Measurements from ENCODE around the gene LRRC47.

LRRC47 gene

DNA sequence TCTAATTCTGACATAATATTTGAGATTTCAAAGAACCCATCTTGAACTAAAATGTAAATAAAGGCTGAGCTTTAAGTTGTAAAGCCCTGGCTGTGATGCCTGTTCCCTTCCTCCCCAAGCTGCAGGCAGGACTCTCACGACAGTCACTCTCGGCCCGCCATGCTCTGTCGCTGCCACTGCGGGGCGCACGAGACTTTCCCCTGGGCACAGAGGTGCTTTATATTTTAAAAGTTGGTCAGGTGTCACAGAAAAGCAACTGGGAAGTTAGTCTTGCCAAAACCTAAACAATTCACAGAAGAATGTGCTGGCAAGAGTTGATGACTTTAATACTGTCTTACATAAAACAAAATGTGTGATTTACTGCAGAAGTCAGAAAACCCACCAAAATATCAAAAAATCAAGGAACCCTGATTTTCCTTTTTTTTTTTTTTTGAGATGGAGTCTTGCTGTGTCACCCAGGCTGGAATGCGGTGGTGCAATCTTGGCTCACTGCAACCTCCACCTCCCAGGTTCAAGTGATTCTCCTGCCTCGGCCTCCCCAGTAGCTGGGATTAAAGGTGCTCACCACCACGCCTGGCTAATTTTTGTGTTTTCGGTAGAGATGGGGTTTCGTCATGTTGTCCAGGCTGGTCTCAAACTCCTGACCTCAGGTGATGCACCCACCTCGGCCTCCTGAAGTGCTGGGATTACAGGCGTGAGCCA, 10.7 kb downstream of the LRRC47 start:
- DNase-seq = no peak

DNA sequence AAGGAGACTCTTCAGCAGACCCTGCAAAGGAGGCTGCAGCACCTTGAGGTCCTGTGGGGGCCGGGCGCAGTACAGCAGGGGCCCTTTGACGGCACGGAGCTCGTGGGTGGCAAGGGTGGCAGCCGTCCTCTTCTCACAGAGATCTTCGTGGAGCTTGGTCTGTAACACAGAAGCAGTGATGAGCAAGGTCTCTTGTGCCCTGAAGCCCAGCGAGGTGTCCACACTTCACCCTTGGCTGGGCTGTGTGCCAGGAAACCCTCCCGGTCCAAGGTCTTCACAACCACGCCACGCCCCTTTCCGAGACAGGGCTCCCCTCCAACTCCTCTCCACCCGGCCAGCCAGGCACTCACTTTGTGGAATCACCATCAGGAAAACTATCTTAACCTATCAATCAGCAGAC, 11.3 kb downstream of the LRRC47 start:
- no peak for DNase-seq

DNA sequence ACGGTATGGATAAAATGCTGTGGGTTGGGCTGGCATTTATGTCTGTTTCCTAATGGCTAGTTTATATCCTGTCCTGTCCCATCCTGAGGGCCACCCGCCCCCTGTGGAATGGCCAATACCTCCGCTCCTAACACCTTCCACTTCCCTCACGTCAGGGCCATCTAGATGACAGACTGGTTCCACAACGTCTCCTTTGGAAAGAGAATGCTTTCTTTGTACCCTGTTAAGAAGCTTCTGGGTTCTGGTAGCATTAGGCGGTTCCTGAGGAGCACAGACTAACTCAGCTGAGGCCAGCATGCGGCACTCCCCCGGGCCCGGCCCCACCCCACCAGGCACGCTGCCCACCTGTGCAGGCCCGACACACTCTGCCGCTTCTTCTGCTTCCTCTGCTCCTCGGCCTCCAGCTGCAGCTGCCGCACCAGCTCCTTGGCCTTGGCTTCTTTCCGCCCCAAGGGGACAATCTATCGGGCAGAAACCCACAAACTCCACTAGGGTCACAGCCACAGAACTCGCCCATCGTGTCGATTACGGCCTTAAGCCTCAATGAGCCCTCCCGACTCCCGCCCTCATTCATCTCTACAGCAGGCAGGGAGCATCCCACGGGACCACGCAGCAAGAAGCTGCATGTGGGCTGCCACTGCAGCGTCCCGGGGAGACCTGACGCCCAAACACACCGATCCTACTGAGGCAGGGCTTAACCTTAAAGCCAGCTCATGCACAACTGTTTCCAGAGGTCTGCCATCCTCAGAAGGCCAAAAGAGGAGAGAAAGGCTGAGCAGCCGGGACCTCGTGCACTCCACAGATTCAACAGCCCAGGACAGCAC, 12.4 kb downstream of the LRRC47 start:
- DNase-seq = no peak

DNA sequence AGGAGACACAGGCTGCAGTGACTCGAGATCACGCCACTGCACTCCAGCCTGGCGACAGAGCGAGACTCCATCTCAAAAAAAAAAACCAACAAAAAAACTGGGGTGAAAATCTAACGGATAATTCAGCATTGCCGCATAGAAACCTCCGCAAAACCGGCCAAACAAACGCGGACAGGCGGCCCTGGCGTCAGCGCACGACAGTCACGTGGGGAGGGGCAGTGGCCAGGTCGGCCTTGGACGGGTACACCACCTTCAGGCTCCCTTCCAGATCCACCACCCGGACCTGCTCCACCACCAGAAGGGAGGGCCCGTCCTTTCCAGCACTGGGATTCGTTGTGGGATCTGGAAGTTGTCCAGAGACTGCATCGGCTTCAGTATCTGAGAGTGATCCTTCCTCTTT, 15.4 kb downstream of the LRRC47 start:
- no peak for DNase-seq

DNA sequence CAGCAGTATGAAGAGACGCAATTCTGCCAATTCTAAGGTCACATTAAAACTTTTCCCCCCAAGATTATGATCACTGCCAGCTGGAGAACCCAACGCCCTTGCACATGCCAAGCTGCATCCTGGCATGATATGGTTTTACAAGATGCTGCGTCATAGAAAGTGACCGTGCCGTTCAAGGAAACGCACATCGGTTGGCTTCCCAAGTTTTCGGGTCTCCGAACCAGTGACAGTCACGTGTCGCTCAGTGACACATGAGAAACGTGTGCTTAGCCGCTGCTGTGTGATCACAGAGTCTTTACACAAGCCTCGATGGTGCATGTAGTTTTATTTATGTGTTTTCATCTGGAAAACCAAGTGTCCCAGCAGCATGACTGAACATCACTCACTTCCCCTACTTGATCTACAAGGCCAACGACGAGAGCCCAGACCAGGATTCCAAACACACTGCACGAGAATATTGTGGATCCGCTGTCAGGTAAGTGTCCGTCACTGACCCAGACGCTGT, 16.3 kb downstream of the LRRC47 start:
- DNase-seq = no peak

DNA sequence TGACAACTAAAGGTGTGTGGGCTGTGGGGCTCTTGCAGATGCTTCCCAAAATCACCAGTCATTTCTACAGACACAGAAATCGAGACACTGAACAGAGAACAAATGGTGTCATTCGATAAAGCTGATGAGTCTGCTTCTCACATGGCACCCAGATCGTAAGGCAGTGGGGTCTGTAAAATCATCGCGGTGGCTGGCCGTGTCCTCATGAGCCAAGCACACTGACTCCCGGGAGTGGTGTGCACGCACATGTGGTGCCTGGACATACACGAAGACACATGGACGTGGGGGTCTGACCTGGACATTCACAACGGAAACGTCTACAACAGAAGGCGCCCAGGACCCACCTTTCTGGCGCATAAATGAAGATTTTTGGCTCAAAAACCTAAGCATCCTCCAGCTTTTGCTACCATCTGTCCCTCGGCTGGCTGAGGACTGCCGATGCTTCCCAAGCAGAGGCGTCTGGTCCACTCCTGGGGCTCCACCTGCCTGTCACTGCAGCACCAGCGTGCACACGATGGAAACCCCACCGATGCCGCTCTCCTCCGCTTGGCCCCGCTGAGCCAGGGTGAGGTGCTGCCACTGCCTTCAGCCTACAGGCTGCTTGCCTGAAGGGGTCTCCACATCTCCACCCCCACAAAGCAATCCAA, 16.9 kb downstream of the LRRC47 start:
- no peak for DNase-seq

DNA sequence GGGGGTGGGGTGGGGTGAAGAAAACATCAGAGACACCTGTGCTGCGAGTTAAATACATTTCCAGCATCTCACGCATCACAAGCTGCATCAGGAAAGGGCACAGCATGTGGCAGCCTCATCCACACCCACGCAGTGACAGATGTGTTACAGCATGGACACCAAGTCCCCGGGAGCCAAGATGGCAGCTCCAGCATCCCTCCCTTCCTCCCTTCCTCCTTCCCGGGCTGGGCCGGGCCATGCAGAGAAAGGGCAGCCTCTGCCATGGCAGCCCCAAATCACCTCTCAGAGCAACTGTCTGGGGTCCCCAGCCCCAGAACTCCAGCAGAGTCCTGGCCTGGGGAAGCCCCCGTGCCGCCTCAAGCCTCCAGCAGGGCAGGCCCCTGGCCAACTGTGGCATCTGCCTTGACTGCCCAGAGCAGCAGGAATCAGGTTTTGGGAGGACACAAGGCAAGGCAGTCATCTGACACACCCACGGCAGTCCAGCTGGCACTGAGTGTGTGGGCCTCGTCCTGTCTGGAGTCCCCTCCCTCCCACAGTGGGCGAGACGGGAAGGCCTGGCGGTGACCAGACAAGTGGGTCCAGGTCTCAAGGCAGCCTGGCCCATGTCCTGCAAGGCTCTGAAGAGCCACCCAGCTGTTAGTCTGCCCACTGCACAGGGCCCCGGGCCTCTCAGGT, 17.6 kb downstream of the LRRC47 start:
- DNase-seq = no peak

DNA sequence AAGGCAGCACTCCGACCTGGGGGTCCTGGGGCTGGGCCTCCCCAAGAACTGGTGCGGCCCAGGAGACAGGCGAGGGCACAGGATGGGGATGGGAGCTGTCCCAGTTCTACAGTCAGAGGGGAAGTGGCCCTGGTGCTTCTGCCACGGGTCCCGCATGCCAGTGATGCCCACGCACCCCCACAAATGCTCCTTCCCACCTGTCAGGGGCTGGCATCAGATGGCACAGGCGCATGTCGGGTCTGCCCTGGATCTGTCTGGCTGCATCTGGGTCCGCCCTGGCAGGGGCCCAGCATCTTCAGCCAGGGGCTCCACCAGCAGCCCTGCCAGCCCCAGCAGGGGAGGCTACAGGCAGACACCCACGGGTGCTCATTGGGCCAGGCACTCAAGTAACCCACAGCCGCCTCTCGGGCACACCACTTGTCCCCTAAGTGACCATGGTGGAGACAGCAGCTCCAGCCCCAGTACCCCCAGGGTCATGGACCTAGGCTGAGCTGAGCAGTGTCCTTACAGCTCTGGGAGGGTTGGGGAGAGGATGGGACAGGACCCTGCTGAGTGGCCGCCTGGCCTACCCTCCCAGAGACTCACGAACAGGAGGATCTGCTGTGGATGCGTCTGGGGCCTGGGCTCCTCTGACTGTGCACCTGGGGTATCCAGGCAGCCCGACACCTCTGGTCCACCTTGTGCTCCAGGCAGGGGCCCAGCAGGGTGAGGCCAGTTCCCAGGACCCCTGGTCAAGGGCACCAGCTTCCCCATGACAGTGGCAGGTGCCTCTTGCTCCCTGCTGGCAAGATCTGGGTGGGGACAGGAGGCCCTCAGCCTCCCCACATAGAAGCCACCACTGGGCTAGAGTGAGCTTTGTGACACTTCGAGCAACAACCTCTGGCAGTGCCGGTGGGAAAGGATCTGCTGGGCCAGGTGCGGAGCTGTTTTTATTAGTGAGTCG, 18.4 kb downstream of the LRRC47 start:
- no peak for DNase-seq

DNA sequence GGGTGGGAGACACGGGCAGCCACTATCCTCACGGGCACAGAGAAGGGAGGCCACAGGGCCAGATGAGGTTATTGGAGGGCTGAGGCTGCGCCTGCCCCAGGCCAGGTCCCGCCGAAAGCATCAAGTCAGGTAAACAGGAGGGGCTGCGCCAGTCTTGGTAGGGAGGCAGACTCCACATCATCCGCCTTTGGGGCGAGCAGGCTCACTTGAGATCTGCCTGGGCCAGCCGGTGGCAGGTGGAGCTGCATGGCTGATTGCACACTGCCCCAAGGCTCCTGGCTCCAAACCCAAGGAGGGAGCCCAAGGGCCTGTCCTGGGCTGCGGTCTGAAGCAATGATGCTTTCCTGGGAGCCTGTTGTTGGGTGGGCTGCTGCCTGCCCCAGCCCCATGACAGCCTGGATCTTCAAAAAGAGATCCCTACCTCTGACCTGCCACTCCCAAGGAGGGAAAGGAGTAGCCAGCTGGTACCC, 19.2 kb downstream of the LRRC47 start:
- no peak for DNase-seq

DNA sequence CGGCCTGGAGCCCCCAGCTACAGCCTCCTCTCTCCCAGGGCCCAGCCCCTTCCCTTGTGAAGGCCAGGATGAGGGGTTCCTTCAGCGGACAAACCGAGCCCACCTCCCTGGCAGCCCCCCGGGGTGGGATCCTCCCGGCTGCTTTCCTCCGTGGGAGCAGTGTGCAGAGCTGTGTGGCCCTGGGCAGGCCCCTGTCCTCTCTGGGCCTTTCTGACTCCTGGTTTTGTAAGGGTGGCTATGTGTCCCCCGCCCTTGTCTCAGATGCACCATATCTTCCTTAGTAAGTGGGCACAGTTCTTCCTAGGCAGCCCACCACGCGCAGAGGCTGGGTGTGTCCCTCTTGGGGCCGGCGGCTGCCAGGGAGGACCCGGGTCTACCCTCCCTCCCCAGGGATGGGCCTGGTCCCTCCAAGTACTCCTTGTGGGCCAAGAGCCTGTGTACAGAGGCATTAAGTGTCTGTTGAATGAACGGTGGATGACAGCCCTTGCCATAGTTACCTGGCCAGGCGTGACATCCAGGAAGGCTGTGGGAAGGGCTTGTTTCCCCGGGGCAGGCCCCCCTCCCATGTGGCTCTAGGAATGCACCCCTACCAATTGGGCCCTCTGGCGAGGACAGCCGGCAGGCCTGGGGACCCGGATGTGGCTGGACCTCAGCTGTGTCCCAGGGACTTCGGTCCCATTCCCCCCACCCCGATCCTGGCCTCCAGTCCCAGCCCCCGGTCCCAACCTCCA, 19.9 kb downstream of the LRRC47 start:
- no peak for DNase-seq

DNA sequence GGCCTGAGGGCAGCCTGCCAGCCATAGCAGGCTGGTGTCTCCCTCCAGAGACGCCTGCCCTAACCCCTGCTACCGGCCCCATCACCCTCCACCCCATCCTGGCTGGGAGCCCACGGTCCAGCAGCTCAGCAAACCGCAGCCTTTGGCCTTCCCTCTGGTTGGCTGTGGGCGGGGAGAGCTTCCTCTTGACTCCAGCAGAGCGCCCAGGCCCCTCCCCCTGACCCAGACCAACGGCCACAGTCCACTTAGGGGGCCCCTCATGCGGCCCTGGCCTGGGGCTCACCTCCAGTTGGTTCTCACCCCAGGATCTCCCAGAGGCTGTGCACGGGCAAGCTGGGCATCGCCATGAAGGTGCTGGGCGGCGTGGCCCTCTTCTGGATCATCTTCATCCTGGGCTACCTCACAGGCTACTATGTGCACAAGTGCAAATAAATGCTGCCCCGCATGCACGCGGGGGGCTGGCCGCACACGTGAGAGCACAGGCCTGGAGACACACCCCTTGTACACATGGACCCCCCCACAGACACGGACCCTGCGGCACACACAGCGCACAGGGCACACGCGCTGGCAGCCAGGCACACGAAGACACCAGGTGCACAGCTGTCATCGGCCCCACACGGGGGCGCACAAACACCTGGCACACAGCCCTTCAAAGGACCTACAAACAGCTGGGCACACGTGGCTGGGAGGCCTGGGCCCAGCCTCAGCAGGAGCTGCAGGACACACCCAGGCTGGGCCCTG, 20.6 kb downstream of the LRRC47 start:
- DNase-seq = peak; percentile 63

DNA sequence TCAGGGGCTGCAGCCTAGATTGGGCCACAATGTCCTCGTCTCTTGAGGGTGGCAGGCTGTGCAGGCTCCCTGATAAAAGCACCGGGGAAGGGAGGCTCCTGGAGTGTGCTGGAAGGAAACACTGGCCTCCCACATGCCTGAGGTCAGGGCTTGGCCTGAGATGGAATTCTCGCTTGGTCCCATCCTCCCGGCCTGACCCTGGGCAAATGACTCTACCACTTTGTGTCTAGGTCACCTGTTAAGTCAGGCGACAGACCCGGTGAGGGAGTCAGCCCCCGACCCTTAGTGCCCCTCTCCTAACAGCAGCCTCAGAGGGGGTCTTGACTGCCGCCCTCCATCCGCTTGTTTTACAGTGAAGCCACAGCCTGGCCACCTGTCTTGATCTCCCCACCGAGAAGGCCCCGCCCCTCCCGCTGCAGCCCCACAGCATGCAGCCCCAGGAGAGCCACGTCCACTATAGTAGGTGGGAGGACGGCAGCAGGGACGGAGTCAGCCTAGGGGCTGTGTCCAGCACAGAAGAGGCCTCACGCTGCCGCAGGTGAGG, 21.3 kb downstream of the LRRC47 start:
- DNase-seq = no peak

DNA sequence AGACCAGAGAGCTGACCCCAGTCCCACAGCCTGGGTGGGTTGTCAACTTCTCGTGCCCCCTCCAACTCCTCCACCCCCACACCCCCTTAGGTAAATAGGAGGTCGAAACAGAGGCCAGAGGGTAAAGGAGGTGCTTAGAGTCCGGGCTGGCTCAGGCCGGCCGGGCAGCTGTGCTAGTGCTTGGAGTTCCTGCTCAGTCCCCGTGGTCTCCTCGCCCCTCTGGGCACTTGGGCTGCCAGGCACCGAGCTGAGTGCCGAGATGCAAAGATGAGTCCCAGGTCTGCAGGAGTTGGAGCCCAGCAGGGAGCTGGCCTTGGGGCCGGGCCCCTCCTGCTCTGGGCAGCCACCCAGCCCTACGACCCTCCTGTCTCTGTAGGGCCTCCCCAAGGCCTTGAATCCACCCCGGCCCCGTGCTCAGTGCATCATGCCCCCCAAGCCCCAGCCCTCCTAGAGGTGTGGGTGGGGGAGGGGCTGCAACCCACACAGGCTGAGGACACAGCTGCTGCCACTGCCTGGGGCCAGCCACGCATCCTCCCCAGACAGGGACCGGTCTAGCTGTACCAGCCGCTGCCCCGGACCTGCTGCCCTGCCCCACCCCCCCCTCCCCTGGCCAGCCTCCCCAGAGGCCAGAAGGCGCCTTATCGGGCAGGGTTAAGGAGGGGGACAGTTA, 21.9 kb downstream of the LRRC47 start:
- no peak for DNase-seq

DNA sequence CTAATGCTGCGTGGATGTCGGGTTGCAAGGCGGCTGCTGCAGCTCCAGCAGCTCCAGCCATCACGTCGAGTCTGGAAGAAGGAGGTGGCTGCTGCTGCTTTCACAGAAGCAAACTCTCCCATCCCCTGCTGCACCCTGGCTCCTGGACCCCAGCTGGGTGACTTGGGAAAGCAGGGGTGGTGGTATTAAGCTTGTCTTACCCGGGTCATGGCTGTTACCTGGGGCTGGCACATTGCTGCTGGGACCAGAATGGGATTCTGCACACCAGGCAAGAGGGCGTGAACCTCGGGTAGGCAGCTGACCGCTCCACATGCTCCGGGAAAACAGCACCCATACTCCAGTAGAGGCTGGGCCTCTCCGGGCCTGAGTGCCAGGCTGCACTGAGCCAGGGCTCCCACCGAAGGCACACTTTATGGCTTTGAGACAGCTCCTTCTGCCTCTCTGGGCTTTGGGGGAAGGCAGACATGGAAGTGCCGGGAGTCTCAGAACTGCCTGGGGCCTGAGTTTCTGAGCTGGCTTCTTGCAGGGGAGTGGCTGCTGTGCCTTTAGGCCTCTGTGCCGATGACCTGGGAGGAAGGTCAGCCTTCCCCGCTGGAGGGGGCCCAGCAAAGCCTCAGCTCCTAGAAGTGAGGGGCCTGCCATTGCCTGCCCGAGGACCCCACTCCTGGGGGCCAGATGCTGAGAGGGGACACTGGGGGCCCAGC, 22.6 kb downstream of the LRRC47 start:
- no peak for DNase-seq

DNA sequence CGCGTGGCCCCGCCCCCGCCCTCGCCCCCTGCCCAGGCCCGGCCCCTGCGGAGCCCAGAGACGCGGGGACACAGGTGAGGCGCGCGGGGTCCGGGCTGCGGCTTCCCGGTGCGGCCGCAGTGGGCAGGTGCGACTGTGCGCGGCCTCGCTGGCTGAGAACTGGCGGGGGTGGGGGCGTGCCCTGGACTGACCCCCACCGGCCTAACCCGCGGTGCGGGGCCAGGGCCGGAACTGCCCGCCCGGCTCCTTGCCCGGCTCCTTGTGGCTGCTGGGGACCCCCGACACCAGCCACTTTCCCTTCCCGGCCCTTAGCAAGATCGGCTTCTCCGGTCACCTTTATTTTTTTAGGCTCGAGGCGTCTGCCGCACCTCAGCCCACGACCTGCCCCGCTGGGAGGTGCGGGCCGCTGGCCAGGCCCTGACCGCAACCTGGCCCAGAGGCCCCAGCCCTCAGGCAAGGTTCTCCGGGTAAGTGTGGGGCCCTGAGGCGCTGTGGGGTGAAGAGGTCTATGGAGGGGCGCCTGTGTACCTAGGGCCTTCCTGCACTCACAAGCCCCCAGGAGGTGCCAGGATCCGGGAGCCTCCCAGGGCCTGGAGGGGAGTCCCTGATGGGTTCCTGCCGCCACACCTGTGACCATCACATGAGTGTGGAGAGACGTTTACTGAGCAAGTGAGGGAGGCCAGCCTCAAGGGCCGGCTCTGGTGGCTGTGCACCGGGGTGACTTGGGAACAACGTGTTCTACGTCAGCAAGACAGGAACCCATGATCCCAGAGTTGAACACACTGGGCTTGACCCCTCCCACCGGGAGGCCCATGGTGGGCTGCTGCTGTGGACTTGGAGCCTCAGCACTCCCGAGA, 23.4 kb downstream of the LRRC47 start, which contains the start of gene SMIM1:
SMIM1 (plus strand) TSS at position 35 of the 857 bp plus-strand sequence. CDS start 2,625 bp downstream, outside the sequence.
- DNase-seq = no peak

DNA sequence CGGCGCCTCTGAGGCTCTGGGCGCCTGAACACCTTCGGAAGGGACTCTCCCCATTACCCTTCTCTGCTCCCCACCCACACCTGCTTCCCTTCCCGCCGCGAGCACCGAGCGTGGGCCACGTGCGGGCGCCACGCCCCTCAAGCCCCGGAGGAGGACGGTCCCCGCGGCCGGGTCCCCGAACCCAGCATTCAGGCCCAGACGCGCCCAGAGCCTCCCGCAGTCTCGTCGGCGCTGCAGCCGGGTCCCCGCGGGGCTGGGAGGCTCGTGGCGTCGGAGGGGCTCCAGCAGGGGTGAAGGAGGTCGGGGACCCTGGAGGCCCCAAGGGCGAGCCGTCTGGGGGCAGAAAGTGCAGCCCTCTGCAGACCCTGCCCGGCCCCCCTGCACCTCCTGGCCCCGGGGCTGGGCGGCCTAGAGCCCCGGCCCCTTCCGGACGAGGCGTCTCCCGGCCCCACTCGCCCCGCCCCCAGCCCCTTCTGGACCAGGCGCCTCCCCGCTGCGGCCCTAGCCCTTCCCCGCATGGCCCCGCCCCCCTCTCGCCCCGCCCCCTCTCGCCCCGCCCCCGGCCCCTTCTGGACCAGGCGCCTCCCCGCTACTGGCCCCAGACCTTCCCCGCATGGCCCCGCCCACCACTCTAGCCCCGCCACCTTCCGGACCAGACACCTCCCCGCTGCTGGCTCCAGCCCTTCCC, 24.1 kb downstream of the LRRC47 start:
- peak; percentile 70 for DNase-seq

Measured in NCI-H1105 treated with DMSO at 0.1 percent for 48 hours (cell line).